Neutrophil (primary cell): ENCODE measurements around the gene SDC1.

ENCODE experiments used
- H3K27ac ChIP-seq: fragments of 200-600 bp; sonication (generic); 2 replicates; pipeline ENCODE4 v1.5.1; 2016; ENCODE audit warnings: mild to moderate bottlenecking, moderate library complexity
- H3K27me3 ChIP-seq: fragments of 200-600 bp; sonication (generic); 2 replicates; pipeline ENCODE4 v1.6.0; 2016; ENCODE audit warnings: mild to moderate bottlenecking
- H3K36me3 ChIP-seq: fragments of 200-600 bp; sonication (generic); 2 replicates; pipeline ENCODE4 v1.5.1; 2017
- H3K4me1 ChIP-seq, 2 experiments: fragments of 200-600 bp in 1 of 2; sonication (generic) in 1 of 2; 1 replicate in 1 of 2; 2 replicates in 1 of 2; pipeline versions ENCODE4 v1.5.1 to v1.6.1; 2013 to 2016; ENCODE audit warnings: low read depth in 1 of 2, low read length in 1 of 2, mild to moderate bottlenecking in 1 of 2, moderate library complexity in 1 of 2; ENCODE audit not compliant: control insufficient read depth in 1 of 2, insufficient read depth in 1 of 2
- H3K4me3 ChIP-seq, 2 experiments: fragments of 200-600 bp in 1 of 2; sonication (generic) in 1 of 2; 1 replicate in 1 of 2; 2 replicates in 1 of 2; pipeline ENCODE4 v1.5.1; 2013 to 2016; ENCODE audit warnings: low read depth in 1 of 2, low read length in 1 of 2, mild to moderate bottlenecking in 1 of 2, moderate library complexity in 1 of 2
- H3K9me3 ChIP-seq: fragments of 200-600 bp; sonication (generic); 2 replicates; pipeline ENCODE4 v1.5.1; 2016
- CTCF ChIP-seq: fragments of 200-600 bp; sonication (generic); IDR thresholded peaks from 2 replicates; pipeline ENCODE4 v1.5.1; 2016; ENCODE audit warnings: antibody characterized with exemption

Gene SDC1

GRCh38 chr2:20199633-20200270 lies 25.2 kb downstream of the SDC1 start:
- TF ChIP-seq CTCF, result no peak
- H3K27me3 ChIP-seq, result no peaks in the 10 kb centered on the region
- no peak overlapping the region for H3K27ac ChIP-seq
- no peaks in the 10 kb centered on the region for H3K9me3 ChIP-seq
- H3K4me1 ChIP-seq, result no peaks in the 10 kb centered on the region
- no peak overlapping the region for H3K4me3 ChIP-seq
- H3K36me3 ChIP-seq, result no peaks in the 10 kb centered on the region

- no peak overlapping the region for H3K4me3 ChIP-seq
- no peaks in the 10 kb centered on the region for H3K36me3 ChIP-seq
- H3K4me1 ChIP-seq, result no peaks in the 10 kb centered on the region
- no peak for TF ChIP-seq CTCF
- no peaks in the 10 kb centered on the region for H3K9me3 ChIP-seq
- H3K27ac ChIP-seq, result no peak overlapping the region
- H3K27me3 ChIP-seq, result no peaks in the 10 kb centered on the region
These were observed 25.9 kb downstream of the SDC1 start for GRCh38 chr2:20198796-20199632.

GRCh38 chr2:20198001-20198400 lies 26.9 kb downstream of the SDC1 start:
- H3K4me3 ChIP-seq, result no peak overlapping the region
- no peak for TF ChIP-seq CTCF
- H3K4me1 ChIP-seq, result no peaks in the 10 kb centered on the region
- no peaks in the 10 kb centered on the region for H3K36me3 ChIP-seq
- no peak overlapping the region for H3K27ac ChIP-seq
- H3K27me3 ChIP-seq, result no peaks in the 10 kb centered on the region
- no peaks in the 10 kb centered on the region for H3K9me3 ChIP-seq

GRCh38 chr2:20197192-20197591 lies 27.7 kb downstream of the SDC1 start:
- Histone ChIP-seq H3K36me3 (no peaks in the 10 kb centered on the region), H3K9me3 (no peaks in the 10 kb centered on the region), H3K27me3 (no peaks in the 10 kb centered on the region), H3K4me3 (no peak overlapping the region), H3K4me1 (no peaks in the 10 kb centered on the region), H3K27ac (no peak overlapping the region)
- TF ChIP-seq CTCF, result no peak

- H3K9me3 ChIP-seq, result no peaks in the 10 kb centered on the region
- no peaks in the 10 kb centered on the region for H3K27me3 ChIP-seq
- no peak overlapping the region for H3K4me3 ChIP-seq
- no peaks in the 10 kb centered on the region for H3K4me1 ChIP-seq
- no peak for TF ChIP-seq CTCF
- H3K36me3 ChIP-seq, result no peaks in the 10 kb centered on the region
- no peak overlapping the region for H3K27ac ChIP-seq
These were observed 28.2 kb downstream of the SDC1 start for GRCh38 chr2:20196657-20197161.
